Measurements from ENCODE around the gene SFXN4. TPM values are rescaled to one million over a fixed set of nuclear protein-coding genes. Genes with fewer than 3 reads are reported as not detected.
A peak's percentile ranks its signal among the peaks of the same experiment; 100 is the strongest.
"Not testable (repeated sequence)": the region's sequence is repeated elsewhere in the genome, so short reads cannot be mapped to it uniquely, and the experiment has no call there.

The SFXN4 gene
- total RNA-seq, 1 donor from 2014 or later, result 19.3 TPM

DNA sequence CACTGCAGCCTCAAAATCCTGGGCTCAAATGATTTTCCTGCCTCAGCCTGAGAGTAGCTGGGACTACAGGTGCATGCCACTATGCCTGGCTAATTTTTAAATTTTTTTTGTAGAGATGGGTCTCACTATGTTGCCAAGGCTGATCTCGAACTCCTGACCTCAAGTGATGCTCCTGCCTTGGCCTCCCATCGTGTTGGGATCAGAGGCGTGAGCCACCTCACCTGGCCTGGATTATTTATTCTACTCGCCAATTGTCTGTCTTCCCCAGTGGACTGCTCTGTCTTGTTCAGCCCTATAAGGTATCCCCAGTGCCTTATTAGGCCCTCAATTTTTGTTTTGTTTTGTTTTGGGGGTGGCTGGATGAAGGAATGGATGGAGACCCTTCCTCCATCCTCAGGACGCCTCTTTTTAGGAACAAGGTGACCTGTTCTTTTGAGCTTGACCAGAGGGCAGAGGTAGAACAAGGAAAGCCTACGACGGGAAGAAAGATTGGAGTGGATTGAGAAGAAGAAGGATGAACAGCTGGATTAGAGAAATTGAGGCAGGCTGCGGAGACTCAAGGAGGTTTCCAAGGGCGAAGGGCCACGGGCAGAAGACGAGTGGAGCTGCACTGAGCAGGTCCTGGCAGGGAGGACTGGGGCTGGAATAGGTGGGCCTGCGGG is 62.1 kb downstream of the SFXN4 start:
- no peak overlapping the region for H3K27ac ChIP-seq (ENCODE audit: low read depth, low read length)
- peaks cover 0 to under 1% (median 0%) of the 10 kb centered on the region in 3 donors for H3K36me3 ChIP-seq (ENCODE audit: control insufficient read depth in 3 of 3, insufficient read depth in 3 of 3, low read length in 3 of 3)
- peaks cover 8 to 10% (median 9%) of the 10 kb centered on the region in 3 donors for H3K4me1 ChIP-seq (ENCODE audit: control insufficient read depth in 3 of 3, insufficient read depth in 3 of 3, low read length in 3 of 3)
- H3K4me3 ChIP-seq (ENCODE audit: low read length in 3 of 3), result peak overlapping the region in 1 of 3 donors; percentile 43
- H3K9ac ChIP-seq (ENCODE audit: low read depth in 1 of 3, low read length in 3 of 3), result no peak overlapping the region
- H3K27me3 ChIP-seq (ENCODE audit: control insufficient read depth in 3 of 3, insufficient read depth in 3 of 3, low read length in 3 of 3), result no peaks in the 10 kb centered on the region
- no peaks in the 10 kb centered on the region for H3K9me3 ChIP-seq (ENCODE audit: control insufficient read depth in 3 of 3, low read length in 3 of 3)

DNA sequence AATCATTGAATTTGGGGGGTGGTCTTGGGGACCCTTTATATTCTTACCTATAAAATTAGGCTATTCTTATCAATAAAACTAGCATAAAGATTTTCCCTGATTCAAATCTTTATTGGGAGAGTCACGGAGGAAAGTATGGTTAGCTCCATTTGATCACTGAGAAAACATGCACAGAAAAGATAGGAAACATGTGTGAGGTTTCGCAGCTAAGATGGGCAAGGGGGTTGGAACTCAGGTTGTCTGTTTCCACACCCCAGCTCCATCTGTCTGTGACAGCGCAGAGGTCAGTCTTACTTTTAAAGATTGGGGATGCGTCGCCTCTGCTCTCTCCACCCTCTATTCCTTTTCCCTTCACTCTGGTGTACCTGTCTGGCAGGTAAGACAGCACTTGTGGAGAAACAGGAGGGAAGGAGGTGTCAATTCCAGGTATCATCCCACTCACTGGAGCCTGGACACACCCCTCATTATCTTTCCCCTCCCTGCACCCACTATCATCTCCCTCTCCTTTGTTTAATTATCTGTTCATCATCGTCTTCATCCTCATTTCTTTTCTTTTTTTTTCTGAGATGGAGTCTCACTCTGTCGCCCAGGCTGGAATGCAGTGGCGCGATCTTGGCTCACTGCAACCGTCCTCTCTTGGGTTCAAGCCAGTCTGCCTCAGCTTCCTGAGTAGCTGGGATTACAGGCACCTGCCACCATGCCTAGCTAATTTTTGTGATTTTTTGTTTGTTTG is 64.0 kb downstream of the SFXN4 start:
- Histone ChIP-seq H3K27ac (ENCODE audit: low read depth, low read length) (no peak overlapping the region), H3K27me3 (ENCODE audit: control insufficient read depth in 3 of 3, insufficient read depth in 3 of 3, low read length in 3 of 3) (no peaks in the 10 kb centered on the region), H3K9me3 (ENCODE audit: control insufficient read depth in 3 of 3, low read length in 3 of 3) (no peaks in the 10 kb centered on the region), H3K4me3 (ENCODE audit: low read length in 3 of 3) (no peak overlapping the region), H3K36me3 (ENCODE audit: control insufficient read depth in 3 of 3, insufficient read depth in 3 of 3, low read length in 3 of 3) (no peaks in the 10 kb centered on the region), H3K4me1 (ENCODE audit: control insufficient read depth in 3 of 3, insufficient read depth in 3 of 3, low read length in 3 of 3) (peaks cover 8 to 10% (median 9%) of the 10 kb centered on the region in 3 donors), H3K9ac (ENCODE audit: low read depth in 1 of 3, low read length in 3 of 3) (no peak overlapping the region)

GRCh38 chr10:119100434-119101238 is 64.9 kb downstream of the SFXN4 start:
- no peaks in the 10 kb centered on the region for H3K36me3 ChIP-seq (ENCODE audit: control insufficient read depth in 3 of 3, insufficient read depth in 3 of 3, low read length in 3 of 3)
- no peaks in the 10 kb centered on the region for H3K27me3 ChIP-seq (ENCODE audit: control insufficient read depth in 3 of 3, insufficient read depth in 3 of 3, low read length in 3 of 3)

DNA sequence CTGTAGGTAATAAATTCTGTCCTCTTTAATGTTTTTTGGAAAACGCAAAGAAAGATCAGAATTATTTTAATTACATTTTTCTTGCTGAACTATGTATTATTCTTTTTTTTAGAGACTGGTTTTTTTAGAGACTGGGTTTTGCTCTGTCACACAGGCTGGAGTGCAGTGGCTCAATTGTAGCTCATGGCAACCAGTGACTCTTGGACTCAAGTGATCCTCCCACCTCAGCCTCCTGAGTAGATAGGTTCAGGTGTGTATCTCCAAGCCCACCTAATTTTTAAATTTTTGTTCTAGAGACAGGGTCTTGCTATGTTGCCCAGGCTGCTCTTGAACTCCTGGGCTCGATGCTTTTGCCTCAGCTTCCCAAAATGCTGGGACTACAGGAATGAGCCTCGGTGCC is 66.9 kb downstream of the SFXN4 start:
- no peaks in the 10 kb centered on the region for H3K27me3 ChIP-seq (ENCODE audit: control insufficient read depth in 3 of 3, insufficient read depth in 3 of 3, low read length in 3 of 3)
- H3K9ac ChIP-seq (ENCODE audit: low read depth in 1 of 3, low read length in 3 of 3), result no peak overlapping the region
- H3K27ac ChIP-seq (ENCODE audit: low read depth, low read length), result no peak overlapping the region
- H3K9me3 ChIP-seq (ENCODE audit: control insufficient read depth in 3 of 3, low read length in 3 of 3), result no peaks in the 10 kb centered on the region
- no peaks in the 10 kb centered on the region for H3K36me3 ChIP-seq (ENCODE audit: control insufficient read depth in 3 of 3, insufficient read depth in 3 of 3, low read length in 3 of 3)
- H3K4me3 ChIP-seq (ENCODE audit: low read length in 3 of 3), result no peak overlapping the region
- peaks cover 0 to 3% (median 3%) of the 10 kb centered on the region in 3 donors for H3K4me1 ChIP-seq (ENCODE audit: control insufficient read depth in 3 of 3, insufficient read depth in 3 of 3, low read length in 3 of 3)

More at GRCh38 chr10:119100434-119101238, 64.9 kb downstream of the SFXN4 start:
- no peak overlapping the region for H3K27ac ChIP-seq (ENCODE audit: low read depth, low read length)
- H3K9ac ChIP-seq (ENCODE audit: low read depth in 1 of 3, low read length in 3 of 3), result no peak overlapping the region
- H3K9me3 ChIP-seq (ENCODE audit: control insufficient read depth in 3 of 3, low read length in 3 of 3), result no peaks in the 10 kb centered on the region
- H3K4me1 ChIP-seq (ENCODE audit: control insufficient read depth in 3 of 3, insufficient read depth in 3 of 3, low read length in 3 of 3), result peaks cover 8 to 10% (median 9%) of the 10 kb centered on the region in 3 donors
- no peak overlapping the region for H3K4me3 ChIP-seq (ENCODE audit: low read length in 3 of 3)

GRCh38 chr10:119096641-119097415 is 68.7 kb downstream of the SFXN4 start:
- H3K4me1 ChIP-seq (ENCODE audit: control insufficient read depth in 3 of 3, insufficient read depth in 3 of 3, low read length in 3 of 3); H3K36me3 ChIP-seq (ENCODE audit: control insufficient read depth in 3 of 3, insufficient read depth in 3 of 3, low read length in 3 of 3); H3K27ac ChIP-seq (ENCODE audit: low read depth, low read length); H3K4me3 ChIP-seq (ENCODE audit: low read length in 3 of 3); H3K9me3 ChIP-seq (ENCODE audit: control insufficient read depth in 3 of 3, low read length in 3 of 3); H3K27me3 ChIP-seq (ENCODE audit: control insufficient read depth in 3 of 3, insufficient read depth in 3 of 3, low read length in 3 of 3); H3K9ac ChIP-seq (ENCODE audit: low read depth in 1 of 3, low read length in 3 of 3): not testable (repeated sequence)

- Histone ChIP-seq H3K9me3 (ENCODE audit: control insufficient read depth in 3 of 3, low read length in 3 of 3) (no peaks in the 10 kb centered on the region), H3K27ac (ENCODE audit: low read depth, low read length) (no peak overlapping the region), H3K36me3 (ENCODE audit: control insufficient read depth in 3 of 3, insufficient read depth in 3 of 3, low read length in 3 of 3) (no peaks in the 10 kb centered on the region), H3K4me3 (ENCODE audit: low read length in 3 of 3) (no peak overlapping the region), H3K27me3 (ENCODE audit: control insufficient read depth in 3 of 3, insufficient read depth in 3 of 3, low read length in 3 of 3) (no peaks in the 10 kb centered on the region), H3K4me1 (ENCODE audit: control insufficient read depth in 3 of 3, insufficient read depth in 3 of 3, low read length in 3 of 3) (peaks cover 0 to 3% (median 3%) of the 10 kb centered on the region in 3 donors), H3K9ac (ENCODE audit: low read depth in 1 of 3, low read length in 3 of 3) (no peak overlapping the region)
Observed at GRCh38 chr10:119095640-119096039, 69.9 kb downstream of the SFXN4 start.

GRCh38 chr10:119090968-119091367 is 74.5 kb downstream of the SFXN4 start:
- Histone ChIP-seq H3K27me3 (ENCODE audit: control insufficient read depth in 3 of 3, insufficient read depth in 3 of 3, low read length in 3 of 3) (no peaks in the 10 kb centered on the region), H3K4me3 (ENCODE audit: low read length in 3 of 3) (no peak overlapping the region), H3K9ac (ENCODE audit: low read depth in 1 of 3, low read length in 3 of 3) (no peak overlapping the region), H3K27ac (ENCODE audit: low read depth, low read length) (no peak overlapping the region), H3K36me3 (ENCODE audit: control insufficient read depth in 3 of 3, insufficient read depth in 3 of 3, low read length in 3 of 3) (no peaks in the 10 kb centered on the region), H3K9me3 (ENCODE audit: control insufficient read depth in 3 of 3, low read length in 3 of 3) (no peaks in the 10 kb centered on the region), H3K4me1 (ENCODE audit: control insufficient read depth in 3 of 3, insufficient read depth in 3 of 3, low read length in 3 of 3) (no peaks in the 10 kb centered on the region)

Small RNAs within 50 kb of the gene (small RNA-seq; reads per million reads assigned to genes)
- gene AL355598.1 (not detected), gene RN7SL749P (not detected)

Other genes with a start within 250 kb of the SFXN4 start
- 2.6 TPM for gene NANOS1, start 136.0 kb downstream of the SFXN4 start, total RNA-seq
- 59.5 TPM for gene EIF3A, start 84.9 kb downstream of the SFXN4 start, total RNA-seq
- 14.6 TPM for gene DENND10, start 61.6 kb downstream of the SFXN4 start, total RNA-seq
- 89.2 TPM for gene PRDX3, start 13.1 kb upstream of the SFXN4 start, total RNA-seq
- 12.5 TPM for gene GRK5, start 41.9 kb upstream of the SFXN4 start, total RNA-seq

Measured in skeletal muscle tissue (tissue), 5 donors.